HG02852 (cell line): ENCODE measurements around the gene UBE2D4.
A peak's percentile ranks its signal among the peaks of the same experiment; 100 is the strongest.
"Not testable (repeated sequence)": the region's sequence is repeated elsewhere in the genome, so short reads cannot be mapped to it uniquely, and the experiment has no call there.

Source experiments
- ATAC-seq: cut with Tn5 transposase; IDR thresholded peaks from one replicate; pipeline ENCODE4 v1.9.1; 2021; ENCODE audit warnings: mild to moderate bottlenecking, moderate library complexity; ENCODE audit not compliant: unreplicated experiment

Gene UBE2D4

DNA sequence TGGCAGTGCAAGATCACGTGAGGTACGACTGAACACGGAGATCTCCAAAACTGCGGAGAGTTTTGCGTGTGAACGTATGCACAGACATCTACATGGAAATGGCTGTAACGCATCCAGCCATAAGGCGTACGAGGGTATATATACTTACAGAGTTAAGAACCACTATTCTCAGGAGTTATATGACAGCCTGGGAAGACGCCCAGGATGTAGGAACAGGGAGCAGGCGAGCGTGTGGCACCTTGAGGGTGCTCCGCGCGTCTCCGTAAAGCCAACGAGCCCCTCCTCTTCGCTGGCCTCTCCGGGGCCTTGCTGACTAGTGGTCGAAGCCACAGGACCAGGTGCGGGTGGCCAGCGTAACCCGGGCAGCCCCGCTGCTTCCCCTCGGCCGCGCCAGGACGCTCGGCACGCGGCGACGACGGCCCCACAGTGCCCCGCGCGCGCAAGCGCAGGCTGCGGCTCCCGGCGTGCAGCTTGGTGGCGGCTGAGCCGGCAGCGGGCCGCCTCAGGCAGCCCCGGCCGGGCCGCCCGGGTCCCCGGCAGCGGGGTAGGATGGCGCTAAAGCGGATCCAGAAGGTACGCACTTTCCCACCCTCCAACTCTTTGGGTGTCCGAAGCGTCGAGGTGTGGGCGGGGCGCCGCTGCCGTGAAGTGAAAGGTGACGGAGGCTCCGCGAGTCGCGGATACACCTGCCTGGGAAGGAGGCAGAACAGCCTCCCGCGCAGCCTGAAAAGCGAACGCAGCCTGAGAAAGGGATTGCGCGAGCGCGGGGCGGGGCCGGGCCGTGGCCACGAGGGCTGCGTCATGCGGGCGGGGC lies at the start of gene UBE2D4:
Gene UBE2D4 (plus strand): TSS at position 453 of the 814 bp plus-strand sequence. CDS start 97 bp downstream, at position 550.
- ATAC-seq, result peak; percentile 91

DNA sequence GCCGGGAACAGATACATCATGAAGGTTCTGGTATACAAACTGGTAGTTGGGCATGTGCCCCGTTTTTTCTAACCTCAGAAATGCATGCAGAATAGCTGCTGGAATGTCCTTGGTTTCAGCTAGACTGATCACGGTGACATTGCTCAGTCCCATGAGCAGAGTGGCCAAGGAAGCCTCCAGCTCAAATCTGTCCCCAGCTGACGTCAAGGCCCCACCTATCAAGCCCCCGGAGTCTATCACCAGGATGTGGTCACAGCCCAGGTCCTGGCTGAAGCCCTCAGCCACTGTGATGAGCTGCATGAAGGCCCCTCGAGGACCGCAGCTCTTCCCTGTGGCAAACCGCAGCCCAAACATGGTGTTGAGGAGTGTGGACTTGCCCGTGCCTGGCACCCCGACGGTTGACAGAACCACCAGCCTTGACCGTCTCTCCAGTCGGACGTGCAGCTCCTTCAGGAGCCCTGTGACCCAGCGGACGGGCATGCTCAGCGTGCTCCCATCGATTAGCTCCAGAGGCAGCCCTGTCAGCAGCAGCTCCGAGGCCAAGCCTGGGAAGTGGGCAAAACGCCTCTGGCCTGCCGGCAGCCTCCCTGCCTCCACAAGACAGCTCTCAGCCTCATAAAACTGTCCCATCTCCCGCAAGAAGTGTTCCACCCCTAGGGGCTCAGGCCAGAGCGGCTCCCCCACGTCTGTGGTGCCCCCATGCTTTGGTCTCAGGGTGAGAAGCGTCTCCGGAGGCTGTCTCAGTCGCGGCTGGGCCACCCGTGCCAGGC lies 49.1 kb upstream of the UBE2D4 start:
- ATAC-seq, result no peak

DNA sequence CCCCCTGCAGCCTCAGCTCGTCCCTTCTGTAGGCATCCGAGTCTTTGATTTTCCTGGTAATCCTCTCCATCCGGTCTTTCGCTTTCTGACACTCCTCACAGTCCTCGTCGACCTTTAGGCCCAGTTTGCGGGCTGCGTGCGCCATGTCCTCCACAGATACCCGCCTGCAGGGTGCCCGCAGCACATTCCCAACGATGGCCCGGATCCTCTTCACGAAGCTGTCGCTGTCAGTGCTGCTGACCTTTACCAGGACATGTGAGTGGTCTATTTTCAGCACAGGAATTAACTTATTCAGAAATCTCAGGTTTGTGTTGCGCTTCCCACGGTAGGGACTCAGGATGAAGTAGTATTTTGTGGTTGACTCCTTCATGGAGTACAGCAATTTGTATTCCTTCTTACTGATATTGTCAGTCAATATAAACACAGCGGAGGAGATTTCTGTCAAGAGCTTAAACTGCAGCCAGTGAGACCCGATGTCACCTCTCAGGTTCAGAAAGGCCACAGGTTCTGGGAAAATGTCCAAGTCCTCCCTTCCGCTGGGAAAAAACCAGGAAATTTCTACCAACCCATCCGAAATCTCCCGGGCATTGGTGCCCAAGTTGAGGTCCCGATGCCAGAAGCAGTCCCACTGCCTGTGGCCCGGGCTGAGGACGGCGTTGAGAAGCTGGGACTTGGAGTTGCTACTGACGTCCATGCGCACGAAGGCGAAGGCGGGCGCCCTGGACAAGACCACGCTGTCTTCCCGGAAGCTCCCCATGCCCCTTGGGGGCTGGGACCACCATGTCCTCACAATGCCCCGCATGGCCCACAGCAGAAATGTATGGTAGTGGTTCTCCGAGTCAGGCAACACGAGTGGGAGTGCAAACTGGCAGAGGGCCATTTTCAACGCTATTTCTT lies 48.0 kb upstream of the UBE2D4 start:
- ATAC-seq, result no peak

DNA sequence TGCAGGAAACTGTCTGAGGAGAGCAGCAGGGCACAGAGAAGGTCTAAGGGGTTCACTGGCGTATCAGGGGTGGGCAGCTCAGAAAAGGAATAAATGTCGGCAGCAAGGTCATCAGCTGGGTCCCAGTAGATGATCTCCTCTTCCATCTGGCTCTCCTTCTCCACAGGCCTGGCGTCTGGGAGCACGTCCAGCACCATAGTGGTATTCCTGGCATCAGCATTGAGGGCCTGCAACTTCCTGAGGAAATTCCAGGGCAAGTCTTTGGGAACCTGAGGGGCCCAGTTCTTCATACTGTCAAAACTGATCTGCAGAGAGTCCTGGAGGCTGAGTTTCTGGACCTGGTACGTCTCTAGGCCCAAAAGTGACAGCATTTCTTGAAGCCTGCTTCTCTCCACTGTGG lies 47.4 kb upstream of the UBE2D4 start:
- no peak for ATAC-seq

DNA sequence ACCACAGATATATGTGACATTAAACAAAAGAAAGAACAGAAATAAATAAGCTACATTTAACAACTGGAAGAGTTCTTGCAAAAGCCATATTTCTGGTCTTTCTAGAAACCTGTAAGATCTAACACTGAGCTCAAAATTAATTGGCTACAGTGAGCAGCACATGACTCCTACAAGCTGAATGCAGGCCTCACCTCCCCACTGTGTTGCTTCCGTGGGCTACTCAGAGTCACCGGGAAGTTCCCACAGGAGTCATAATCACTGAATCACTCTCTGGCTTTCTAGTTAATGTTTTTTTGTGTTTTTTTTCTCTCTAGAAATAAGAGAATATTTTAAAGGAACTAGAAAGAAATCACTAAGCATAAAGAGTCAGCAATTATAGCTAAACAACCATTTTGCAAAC lies 46.8 kb upstream of the UBE2D4 start:
- ATAC-seq, result no peak

DNA sequence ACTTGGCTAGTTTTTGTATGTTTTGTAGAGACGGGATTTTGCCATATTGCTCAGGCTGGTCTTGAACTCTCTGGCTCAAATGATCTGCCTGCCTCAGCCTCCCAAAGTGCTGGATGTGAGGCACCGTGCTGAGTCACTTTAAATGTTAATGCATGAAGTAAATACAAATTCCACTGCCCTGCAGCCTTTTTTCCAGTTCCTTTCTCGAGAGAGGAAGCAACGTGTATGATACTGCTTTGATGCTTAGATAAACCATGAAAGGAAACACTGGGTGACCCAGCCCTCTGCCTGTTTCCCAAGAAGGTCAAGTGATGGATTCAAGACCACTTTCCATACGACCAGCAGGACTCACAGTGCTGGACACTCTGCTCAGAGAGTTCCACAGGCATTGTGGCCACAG lies 45.6 kb upstream of the UBE2D4 start:
- no peak for ATAC-seq

DNA sequence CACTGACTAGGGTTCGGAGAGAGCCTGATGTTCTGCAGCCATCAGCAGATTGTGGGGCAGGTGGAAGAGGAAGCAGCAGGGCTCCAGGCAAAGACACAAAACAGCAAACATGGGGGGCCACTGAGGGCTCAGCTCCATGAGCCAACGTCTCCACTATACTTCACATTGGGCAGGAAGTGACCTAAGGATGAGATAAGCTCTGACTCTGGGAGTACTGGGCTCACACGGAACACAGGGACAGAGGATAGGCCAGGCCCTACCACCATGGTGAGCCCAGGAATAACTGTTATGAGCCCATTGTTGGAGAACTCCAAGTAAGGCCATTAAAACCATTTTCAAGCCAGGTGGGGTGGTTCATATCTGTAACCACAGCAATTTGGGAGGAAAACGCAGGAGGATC lies 42.0 kb upstream of the UBE2D4 start:
- ATAC-seq, result no peak

DNA sequence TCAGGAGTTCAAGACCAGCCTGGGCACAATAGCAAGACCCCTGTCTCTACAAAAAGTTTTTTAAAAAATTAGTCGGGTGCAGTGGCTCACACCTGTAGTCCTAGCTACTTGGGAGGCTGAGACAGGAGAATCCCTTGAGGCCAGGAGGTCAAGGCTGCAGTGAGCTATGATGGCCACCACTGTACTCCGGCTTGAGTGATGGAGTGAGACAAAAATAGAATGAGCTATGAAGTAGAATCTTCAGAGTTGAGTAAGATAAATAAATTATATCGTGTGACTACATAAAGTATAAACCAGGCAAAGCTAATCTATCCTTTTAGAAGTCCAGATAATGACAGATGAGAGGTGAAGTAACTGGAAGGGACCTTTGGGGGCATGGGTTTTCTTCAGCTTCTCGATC lies 41.6 kb upstream of the UBE2D4 start:
- no peak for ATAC-seq

DNA sequence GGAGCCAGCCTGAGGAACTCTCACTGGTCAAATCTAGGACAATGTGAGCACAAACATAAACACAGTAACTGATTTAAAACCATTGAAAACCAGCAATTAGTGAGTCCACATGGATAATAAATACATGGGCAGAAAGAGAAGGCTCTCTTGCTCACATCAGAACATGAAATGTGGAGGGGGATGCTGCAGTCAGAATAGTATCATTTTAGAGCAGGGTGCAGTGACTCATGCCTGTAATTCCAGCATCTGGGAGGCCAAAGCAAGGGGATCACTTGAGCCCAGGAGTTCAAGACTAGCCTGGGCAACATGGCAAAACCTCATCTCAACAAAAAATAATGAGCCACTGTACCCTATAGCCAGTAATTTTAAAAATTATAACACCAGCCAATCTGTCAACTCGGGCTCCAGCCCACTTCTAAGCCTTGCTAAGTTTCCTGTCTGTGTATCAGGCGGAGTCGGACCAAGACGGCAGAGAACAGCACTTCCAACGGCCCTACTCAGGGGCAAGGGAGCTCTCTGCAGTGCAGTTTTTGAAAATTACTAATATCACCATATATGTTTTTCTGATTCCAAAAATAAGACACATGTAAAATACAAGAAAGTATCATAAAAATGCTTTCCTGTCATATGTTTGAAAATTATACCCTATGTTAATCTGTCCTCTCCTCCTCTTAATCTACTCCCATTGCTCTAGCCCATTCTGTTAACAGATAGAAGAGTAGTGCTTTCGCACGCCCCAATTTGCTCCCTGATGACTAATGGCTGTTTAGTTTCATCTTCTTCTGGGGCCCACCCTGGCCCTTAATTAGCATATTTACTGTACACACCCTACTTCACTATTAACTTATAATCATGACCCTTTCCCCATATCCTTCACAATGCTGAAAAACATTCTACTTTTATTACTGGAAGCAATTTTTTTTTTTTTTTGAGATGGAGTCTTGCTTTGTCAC lies 37.0 kb upstream of the UBE2D4 start:
- no peak for ATAC-seq

DNA sequence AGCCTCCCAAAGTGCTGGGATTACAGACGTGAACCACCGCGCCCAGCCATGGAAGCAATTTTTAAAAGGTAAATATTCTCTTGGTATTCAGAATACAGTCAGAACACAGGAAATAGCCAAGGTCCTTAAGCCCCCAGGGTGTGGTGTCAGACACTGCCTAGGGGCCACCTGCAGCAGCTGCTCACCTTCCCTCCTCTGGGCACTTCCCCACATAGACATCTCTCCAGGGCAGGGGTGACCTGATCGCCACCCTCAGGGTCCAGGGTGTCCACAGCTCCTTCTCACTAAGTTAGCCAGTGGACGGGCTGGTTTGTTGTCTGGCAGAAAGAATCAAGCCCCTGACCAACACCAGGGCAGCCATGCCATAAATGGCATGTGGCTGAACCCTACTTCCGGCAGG lies 35.8 kb upstream of the UBE2D4 start:
- ATAC-seq, result no peak

DNA sequence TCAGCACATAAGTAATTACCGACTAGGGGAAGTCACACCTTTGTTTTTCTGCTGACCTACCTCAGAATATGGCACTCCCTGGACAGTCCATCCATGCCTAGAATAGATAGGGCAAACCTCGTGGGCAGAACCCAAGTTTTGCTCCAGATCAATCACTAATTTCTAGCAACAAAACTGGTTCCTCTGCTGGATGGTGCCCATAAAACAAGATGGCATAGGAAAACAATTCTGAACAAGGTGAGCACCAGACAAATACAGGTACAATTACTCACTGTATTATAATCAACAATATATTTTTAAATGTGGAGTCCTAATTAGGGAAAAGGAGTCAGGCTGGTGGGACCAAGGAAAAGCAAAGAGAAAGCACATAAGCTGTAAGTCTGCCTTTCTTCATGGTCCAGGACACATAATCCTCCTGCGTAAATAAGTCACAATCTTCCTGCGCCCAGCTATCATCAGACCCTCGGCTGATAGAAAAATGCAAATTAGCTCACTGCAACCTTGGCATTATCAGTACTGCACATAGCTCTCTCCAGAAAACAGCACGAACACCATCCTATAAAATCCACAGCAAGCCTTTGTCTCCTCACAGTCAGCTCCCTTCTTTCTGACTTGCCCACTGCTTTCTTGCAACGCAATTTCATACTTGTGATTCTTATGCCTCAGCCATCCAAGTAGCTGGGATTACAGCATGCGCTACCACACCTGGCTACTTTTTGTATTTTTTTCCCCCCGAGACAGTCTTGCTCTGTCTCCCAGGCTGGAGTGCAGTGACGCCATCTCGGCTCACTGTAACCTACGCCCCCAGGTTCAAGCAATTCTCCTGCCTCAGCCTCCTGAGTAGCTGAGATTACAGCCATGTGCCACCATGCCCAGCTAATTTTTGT lies 34.9 kb upstream of the UBE2D4 start:
- ATAC-seq, result no peak

DNA sequence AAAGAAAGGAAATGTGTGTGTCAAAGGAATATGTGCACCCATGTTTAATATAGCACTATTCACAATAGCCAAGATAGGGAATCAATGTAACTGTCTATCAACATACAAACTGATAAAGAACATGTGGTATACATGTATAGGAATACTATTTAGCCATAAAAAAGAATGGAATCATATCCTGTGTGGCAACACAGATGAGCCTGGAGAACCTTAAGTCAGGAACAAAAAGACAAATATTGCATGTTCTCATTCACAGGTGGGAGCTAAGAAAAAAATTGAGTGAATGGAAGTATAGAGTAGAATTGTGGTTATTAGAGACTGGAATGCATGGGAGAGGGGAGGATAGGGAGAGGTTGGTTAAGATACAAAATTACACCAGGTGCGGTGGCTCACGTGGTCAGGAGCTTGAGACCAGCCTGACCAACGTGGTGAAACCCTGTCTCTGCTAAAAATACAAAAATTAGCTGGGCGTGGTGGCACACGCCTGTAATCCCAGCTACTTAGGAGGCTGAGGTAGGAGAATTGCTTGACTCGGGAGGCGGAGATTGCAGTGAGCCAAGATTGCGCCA lies 30.3 kb upstream of the UBE2D4 start:
- ATAC-seq, result no peak

DNA sequence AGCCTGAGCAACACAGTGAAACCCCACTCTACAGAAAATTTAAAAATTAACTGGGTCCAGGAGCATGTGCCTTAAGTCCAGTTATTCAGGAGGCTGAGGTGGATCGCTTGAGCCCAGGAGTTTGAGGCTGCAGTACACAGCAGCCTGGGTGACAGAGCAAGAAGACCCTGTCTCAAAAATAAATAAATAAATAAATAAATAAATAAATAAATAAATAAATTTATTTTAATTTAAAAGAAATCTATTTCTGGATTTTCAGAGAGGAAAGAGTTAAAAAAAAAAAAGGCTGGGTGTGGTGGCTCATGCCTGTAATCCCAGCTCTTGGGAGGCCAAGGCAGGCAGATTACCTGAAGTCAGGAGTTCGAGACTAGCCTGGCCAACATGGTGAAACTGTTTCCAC lies 27.7 kb upstream of the UBE2D4 start:
- not testable (repeated sequence) for ATAC-seq

DNA sequence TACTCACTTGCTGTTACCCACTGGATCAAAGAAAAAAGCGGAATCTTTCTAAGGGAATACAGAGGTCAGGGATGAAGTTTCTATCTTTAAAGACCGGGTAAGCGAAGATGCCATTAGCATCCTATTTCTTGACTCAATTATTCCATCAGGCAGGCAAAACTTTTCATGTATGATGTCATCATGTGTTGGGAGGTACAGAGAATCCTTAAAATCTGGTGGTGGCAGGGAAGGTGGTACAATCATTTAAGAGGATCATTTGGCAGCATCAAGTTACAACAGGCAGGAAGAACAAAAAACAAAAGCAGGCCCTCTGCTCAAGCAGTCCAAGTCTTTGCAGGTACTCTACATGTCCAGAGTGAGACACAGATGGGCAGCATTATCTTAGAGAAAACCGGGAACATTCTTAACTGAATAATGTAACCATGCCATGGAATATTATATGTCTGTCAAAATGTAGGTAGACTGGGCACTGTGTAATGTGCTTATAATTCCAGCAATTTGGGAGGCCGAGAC lies 23.6 kb upstream of the UBE2D4 start:
- no peak for ATAC-seq

DNA sequence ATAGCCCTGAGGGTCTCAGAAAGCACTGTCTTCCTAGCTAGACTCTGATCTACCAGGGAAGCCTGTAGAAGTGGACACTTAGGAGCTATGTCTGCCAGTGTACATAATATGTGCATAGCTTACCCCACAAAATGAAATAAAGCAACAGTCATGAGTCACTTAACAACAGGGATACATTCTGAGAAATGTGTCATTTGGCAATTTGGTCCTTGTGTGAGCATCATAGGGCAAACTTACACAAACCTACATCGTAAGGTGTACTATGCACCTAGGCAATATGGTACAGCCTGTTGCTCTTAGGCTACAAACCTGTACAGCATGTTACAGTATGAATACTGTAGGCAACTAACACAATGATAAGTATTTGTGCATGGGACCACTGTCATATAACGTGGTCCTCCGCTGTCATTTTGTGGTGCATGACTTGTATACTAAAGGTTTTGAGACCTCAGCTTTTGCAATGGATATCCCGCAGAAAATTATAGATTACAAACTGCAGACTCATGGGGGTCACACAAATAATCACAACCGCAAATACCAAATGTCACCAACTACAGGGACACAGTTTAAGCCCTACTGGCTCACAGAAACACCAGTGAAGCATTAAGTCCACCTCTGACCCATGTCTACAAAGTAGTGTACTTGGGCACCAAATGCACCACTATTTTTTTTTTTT lies 21.6 kb upstream of the UBE2D4 start:
- ATAC-seq, result no peak

DNA sequence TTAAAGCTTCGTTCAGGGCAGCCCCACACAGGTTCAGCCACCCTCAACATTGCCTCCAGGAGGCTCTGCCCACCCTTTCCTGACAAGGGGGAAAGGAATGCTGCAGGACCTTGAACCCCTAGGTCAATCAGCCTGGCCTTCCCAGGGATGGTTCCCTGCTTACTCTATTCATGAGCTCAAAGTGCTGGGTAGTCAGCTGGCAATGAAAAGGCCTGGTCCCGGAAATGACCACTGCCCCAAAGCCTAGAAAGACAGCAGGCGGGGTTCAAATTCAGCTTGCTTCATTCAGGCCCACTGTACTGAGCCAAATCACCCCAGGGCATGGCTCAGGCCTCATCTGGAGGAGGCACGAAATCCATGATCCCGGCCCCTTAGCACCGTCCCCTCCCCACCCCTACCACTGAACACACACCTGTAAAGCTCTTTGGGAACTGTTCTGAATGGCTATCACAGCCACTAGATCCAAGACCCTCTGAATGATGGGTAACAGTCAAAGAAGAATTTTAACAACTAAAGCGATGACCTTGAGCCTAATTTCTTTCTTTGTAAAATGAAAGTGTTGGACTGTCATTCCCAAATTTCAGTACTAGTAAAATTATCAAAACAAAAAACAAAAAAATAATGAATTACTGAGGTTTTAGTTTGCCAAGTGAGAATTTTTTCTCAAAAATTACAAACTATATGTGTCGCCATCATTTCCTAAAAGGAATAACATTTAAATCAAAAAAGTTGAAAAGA lies 20.9 kb upstream of the UBE2D4 start:
- ATAC-seq, result no peak

DNA sequence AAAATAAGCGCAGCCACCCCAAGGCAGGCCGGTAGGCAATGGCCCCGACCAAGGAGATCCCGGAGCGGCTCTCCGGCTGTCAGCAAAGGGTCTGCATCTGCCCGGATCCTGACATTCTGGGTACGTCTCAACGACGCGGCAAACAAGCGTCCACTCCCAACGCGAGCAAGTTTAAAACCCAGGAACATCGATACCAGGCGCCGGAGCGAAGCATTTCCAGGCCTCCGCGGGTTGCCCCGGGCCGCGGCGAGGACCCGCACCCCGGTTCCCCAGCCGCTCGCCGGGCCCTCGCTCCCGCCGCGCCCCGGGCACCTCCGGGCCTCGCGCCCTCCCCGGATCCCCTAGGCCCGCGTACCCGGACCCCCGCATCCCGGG lies 20.3 kb upstream of the UBE2D4 start:
- peak; percentile 40 for ATAC-seq
